Neural crest cell (in vitro differentiated cells): ENCODE results near the gene SEC11A. TPM values are rescaled to one million over a fixed set of nuclear protein-coding genes. Genes with fewer than 3 reads are reported as not detected.
A peak's percentile ranks its signal among the peaks of the same experiment; 100 is the strongest.
"Not testable (repeated sequence)": the region's sequence is repeated elsewhere in the genome, so short reads cannot be mapped to it uniquely, and the experiment has no call there.

ENCODE experiments used
- DNase-seq: peaks from one replicate; pipeline ENCODE4 v3.0.0; 2021; ENCODE audit warnings: low read depth, mixed read lengths, low spot score
- H3K27ac Mint-ChIP-seq: one replicate; pipeline ENCODE4 v1.8.0; 2021; ENCODE audit warnings: mild to moderate bottlenecking, mixed read lengths; ENCODE audit not compliant: unreplicated experiment
- H3K27me3 Mint-ChIP-seq: 2 replicates; pipeline ENCODE4 v1.8.0; 2021; ENCODE audit warnings: low read depth, mild to moderate bottlenecking, mixed read lengths
- H3K36me3 Mint-ChIP-seq: 2 replicates; pipeline ENCODE4 v1.8.0; 2021; ENCODE audit warnings: low read depth, mild to moderate bottlenecking, mixed read lengths
- H3K4me1 Mint-ChIP-seq: 2 replicates; pipeline ENCODE4 v1.8.0; 2021; ENCODE audit warnings: mixed read lengths
- H3K4me3 Mint-ChIP-seq: one replicate; pipeline ENCODE4 v1.8.0; 2021; ENCODE audit warnings: mild to moderate bottlenecking, mixed read lengths
- H3K9me3 Mint-ChIP-seq: 2 replicates; pipeline ENCODE4 v1.8.0; 2021; ENCODE audit warnings: mixed read lengths
- total RNA-seq: library from RNA; stranded (reverse); gene quantifications from 2 replicates; pipeline ENCODE4 v1.2.1, GENCODE V29; 2021
- TF ChIP-seq, protein P1 (sequence below): fragments of 200-600 bp; sonication (generic); conservative IDR thresholded peaks from 2 replicates; pipeline ENCODE4 v1.5.0; 2021; ENCODE audit warnings: antibody characterized with exemption, mild to moderate bottlenecking

SEC11A gene
- total RNA-seq, 1 donor from 2014 or later, result 201 TPM

DNA sequence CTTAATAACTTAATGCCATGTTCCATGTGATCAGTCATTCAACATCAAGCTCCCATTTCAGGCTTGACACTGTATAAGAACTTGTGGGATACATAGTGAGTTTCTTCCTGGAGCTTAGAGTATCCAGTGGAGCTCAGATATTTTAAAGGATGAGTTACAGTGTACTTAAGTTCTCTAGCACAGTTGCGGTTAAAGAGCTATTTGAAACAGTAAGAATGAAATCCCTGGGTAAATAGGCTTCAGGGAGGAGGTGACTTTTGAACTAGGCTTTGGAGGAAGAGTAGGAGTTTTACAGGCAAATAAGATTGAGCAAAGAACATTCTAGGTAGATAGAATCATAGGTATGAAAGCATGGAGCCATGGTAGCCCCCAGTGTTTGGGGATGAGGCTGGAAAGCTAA is 36.3 kb upstream of the SEC11A start:
- H3K4me1 Mint-ChIP-seq, result peaks cover 42% of the 10 kb centered on the region
- H3K4me3 Mint-ChIP-seq, result peak overlapping the region; percentile 13
- H3K27me3 Mint-ChIP-seq, result no peaks in the 10 kb centered on the region
- no peaks in the 10 kb centered on the region for H3K9me3 Mint-ChIP-seq
- TF ChIP-seq, protein P1, sequence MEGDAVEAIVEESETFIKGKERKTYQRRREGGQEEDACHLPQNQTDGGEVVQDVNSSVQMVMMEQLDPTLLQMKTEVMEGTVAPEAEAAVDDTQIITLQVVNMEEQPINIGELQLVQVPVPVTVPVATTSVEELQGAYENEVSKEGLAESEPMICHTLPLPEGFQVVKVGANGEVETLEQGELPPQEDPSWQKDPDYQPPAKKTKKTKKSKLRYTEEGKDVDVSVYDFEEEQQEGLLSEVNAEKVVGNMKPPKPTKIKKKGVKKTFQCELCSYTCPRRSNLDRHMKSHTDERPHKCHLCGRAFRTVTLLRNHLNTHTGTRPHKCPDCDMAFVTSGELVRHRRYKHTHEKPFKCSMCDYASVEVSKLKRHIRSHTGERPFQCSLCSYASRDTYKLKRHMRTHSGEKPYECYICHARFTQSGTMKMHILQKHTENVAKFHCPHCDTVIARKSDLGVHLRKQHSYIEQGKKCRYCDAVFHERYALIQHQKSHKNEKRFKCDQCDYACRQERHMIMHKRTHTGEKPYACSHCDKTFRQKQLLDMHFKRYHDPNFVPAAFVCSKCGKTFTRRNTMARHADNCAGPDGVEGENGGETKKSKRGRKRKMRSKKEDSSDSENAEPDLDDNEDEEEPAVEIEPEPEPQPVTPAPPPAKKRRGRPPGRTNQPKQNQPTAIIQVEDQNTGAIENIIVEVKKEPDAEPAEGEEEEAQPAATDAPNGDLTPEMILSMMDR, result no peak
- H3K36me3 Mint-ChIP-seq, result peaks cover 2% of the 10 kb centered on the region
- no peak for DNase-seq
- H3K27ac Mint-ChIP-seq, result no peak overlapping the region

DNA sequence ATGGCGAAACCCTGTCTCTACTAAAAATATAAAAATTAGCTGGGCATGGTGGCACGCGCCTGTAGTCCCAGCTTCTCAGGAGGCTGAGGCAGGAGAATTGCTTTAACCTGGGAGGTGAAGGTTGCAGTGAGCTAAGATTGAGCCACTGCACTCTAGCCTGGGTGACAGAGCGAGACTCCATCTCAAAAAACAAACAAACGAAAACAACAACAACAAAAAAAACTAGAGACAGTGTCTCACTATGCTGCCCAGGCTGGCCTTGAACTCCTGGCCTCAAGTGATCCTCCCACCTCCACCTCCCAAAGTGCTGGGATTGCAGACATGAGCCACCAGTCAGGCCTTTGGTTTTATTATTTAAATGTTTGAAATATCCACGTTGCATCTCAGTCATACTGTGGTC is 35.8 kb upstream of the SEC11A start:
- H3K27me3 Mint-ChIP-seq, DNase-seq, H3K36me3 Mint-ChIP-seq, H3K27ac Mint-ChIP-seq, H3K9me3 Mint-ChIP-seq: not testable (repeated sequence)
- H3K4me1 Mint-ChIP-seq, result peaks cover 43% of the 10 kb centered on the region
- peak overlapping the region; percentile 2 for H3K4me3 Mint-ChIP-seq

GRCh38 chr15:84750583-84751092 is 34.7 kb upstream of the SEC11A start:
- peak overlapping the region; percentile 95 for H3K4me3 Mint-ChIP-seq
- H3K27ac Mint-ChIP-seq, result no peak overlapping the region
- H3K36me3 Mint-ChIP-seq, result peaks cover 2% of the 10 kb centered on the region
- H3K27me3 Mint-ChIP-seq, result no peaks in the 10 kb centered on the region
- no peaks in the 10 kb centered on the region for H3K9me3 Mint-ChIP-seq
- TF ChIP-seq, protein P1, result no peak
- DNase-seq, result no peak
- H3K4me1 Mint-ChIP-seq, result peaks cover 41% of the 10 kb centered on the region

DNA sequence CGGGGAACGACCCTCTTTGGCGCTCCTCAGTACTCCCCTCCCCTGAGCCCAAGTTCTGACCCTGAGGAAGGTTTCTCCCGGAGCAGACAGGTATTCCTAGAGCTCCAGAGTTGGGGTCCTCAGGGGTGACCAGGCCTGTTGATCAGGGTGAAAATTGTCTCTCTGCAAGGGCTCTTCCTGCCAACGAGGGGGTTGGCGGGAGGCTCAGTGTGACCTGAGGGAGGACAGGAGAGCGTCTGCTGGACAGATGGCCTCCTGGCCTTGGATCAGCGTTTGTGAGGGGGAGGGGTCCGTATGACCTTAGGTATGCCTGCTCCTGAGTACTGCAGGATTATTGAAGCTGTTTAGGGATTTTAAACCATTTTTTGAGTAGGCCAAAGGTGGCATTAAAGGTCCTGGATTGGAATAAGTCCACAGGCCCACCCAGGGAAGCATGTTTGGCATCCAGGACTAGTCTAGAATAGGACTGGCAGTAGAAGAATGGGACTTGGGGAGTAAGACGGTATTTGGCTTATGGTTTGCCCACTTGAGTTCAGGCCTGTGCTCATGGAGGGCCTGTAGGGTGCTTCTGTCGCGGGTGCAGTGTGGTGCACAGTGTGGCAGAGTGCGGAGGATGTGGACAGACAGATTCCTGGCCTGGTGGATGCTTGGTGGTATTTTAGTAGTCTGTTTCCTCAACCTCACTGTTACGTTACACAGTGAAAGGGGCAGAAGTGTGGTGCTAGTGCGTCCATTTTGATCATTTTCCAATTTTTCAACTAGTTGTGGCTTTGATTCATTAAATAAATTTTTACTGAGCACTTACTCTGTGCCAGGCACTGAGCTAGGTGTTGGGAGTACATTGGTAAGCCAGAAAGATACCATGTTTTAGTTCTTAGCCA is 33.4 kb upstream of the SEC11A start:
- DNase-seq, result no peak
- Mint-ChIP-seq H3K4me1 (peaks cover 39% of the 10 kb centered on the region), H3K27me3 (no peaks in the 10 kb centered on the region), H3K4me3 (peak overlapping the region; percentile 95), H3K27ac (peak overlapping the region; percentile 88), H3K9me3 (no peaks in the 10 kb centered on the region), H3K36me3 (peaks cover 2% of the 10 kb centered on the region)
- TF ChIP-seq, protein P1, result no peak

DNA sequence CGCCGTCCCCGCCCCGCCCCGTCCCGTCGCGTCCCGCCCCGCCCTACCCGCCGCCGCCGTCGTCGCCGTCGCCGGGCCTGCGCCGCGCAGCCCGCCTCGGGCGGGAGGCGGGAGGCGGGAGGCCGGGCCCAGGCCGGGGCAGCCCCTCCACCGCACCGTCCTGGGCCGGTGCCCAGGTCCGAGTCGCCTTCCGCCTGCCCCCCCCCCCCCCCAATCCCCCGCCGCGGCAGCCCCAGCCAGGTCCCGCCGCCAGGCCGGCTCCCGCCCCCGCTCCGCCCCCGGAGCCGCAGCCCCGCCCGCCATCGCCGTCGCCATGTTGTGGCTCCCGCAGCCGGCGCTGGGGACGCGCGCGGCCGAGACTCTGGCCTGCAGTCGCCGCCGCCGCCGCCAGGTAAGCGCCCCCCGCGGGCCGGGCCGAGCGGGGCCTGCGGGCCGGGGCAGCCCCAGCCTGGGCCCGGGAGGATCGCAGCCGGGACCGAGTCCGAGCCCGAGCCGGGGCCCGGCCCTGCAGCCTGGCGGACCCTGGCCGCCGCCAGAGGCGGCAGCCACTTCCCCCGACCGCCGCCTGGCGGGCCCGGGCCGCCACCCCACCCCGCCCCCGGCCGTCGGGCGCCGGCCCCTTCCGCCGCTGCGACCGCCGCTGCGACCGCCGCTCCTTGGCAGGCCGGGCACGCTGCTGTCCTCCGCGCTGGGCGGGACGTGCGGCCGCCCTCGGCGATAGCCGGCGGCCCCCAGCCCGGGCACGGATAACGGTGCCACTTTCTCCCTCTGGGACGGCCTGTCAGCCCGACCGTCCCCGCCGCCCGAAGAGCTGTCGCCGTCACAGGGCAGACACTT is 32.6 kb upstream of the SEC11A start, which contains the start of gene ZNF592:
TSS of gene ZNF592 (plus strand) at position 319 of the 837 bp plus-strand sequence. CDS start 34,084 bp downstream, outside the sequence.
- Mint-ChIP-seq H3K27ac (peak within 1 kb of the TSS; percentile 94), H3K4me1 (peaks cover 39% of the 10 kb centered on the region), H3K4me3 (peak within 1 kb of the TSS; percentile 95), H3K27me3 (no peaks in the 10 kb centered on the region), H3K36me3 (peaks cover 2% of the 10 kb centered on the region), H3K9me3 (no peaks in the 10 kb centered on the region)
- TF ChIP-seq, protein P1, result peak; percentile 48
- DNase-seq, result peak; percentile 59
